WTC11 (cell line): ENCODE measurements around the gene BTBD17.

Source experiments
- CTCF ChIP-seq: fragments of 200-600 bp; IDR thresholded peaks from 2 replicates; pipeline ENCODE4 v1.8.0; 2022; ENCODE audit warnings: antibody characterized with exemption
- E2F4 ChIP-seq: sonication (generic); formaldehyde crosslinking; IDR thresholded peaks from 2 replicates; pipeline ENCODE4 v1.8.1; 2022; ENCODE audit warnings: low read depth, mild to moderate bottlenecking, moderate library complexity, missing genetic modification reagents, borderline replicate concordance
- RELA ChIP-seq: sonication (generic); formaldehyde crosslinking; IDR thresholded peaks from 2 replicates; pipeline ENCODE4 v1.8.1; 2022; ENCODE audit warnings: missing genetic modification reagents, mild to moderate bottlenecking, borderline replicate concordance
- SP1 ChIP-seq: sonication (generic); formaldehyde crosslinking; conservative IDR thresholded peaks from 2 replicates; pipeline ENCODE4 v1.8.1; 2022; ENCODE audit warnings: missing genetic modification reagents
- ZNF396 ChIP-seq: fragments of 250-450 bp; sonication (Bioruptor Pico); IDR thresholded peaks from 2 replicates; pipeline ENCODE4 v1.8.0; 2021; ENCODE audit warnings: mild to moderate bottlenecking, moderate library complexity, borderline replicate concordance

GRCh38 chr17:74328487-74328886 is 33.2 kb downstream of the BTBD17 start:
- no peak for TF ChIP-seq E2F4 (CRISPR knock-in tag)
- no peak for TF ChIP-seq ZNF396 (CRISPR knock-in tag)
- no peak for TF ChIP-seq CTCF
- no peak for TF ChIP-seq RELA
- TF ChIP-seq SP1: no peak
